ENCODE data around the gene CCDC68.

CCDC68 gene

GRCh38 chr18:54880395-54881105 lies 78.7 kb downstream of the CCDC68 start:
- no peak overlapping the region for H3K4me3 ChIP-seq (ENCODE audit: low read depth, low read length)
- no peak for TF ChIP-seq CTCF (IDR thresholded peaks at IDR 0.05; ENCODE audit: borderline replicate concordance, insufficient read depth, low read depth, low read length)

- no peak for TF ChIP-seq CTCF (IDR thresholded peaks at IDR 0.05; ENCODE audit: borderline replicate concordance, insufficient read depth, low read depth, low read length)
- no peak overlapping the region for H3K4me3 ChIP-seq (ENCODE audit: low read depth, low read length)
These were observed 79.6 kb downstream of the CCDC68 start for GRCh38 chr18:54879691-54880090.

GRCh38 chr18:54878659-54879358 lies 80.5 kb downstream of the CCDC68 start:
- no peak overlapping the region for H3K4me3 ChIP-seq (ENCODE audit: low read depth, low read length)
- TF ChIP-seq CTCF (IDR thresholded peaks at IDR 0.05; ENCODE audit: borderline replicate concordance, insufficient read depth, low read depth, low read length), result no peak

- no peak overlapping the region for H3K4me3 ChIP-seq (ENCODE audit: low read depth, low read length)
- no peak for TF ChIP-seq CTCF (IDR thresholded peaks at IDR 0.05; ENCODE audit: borderline replicate concordance, insufficient read depth, low read depth, low read length)
These were observed 81.1 kb downstream of the CCDC68 start for GRCh38 chr18:54878159-54878622.

GRCh38 chr18:54877076-54877475 lies 82.2 kb downstream of the CCDC68 start:
- no peak for TF ChIP-seq CTCF (IDR thresholded peaks at IDR 0.05; ENCODE audit: borderline replicate concordance, insufficient read depth, low read depth, low read length)
- no peak overlapping the region for H3K4me3 ChIP-seq (ENCODE audit: low read depth, low read length)

GRCh38 chr18:54875063-54875462 lies 84.2 kb downstream of the CCDC68 start:
- H3K4me3 ChIP-seq (ENCODE audit: low read depth, low read length), result no peak overlapping the region
- TF ChIP-seq CTCF (IDR thresholded peaks at IDR 0.05; ENCODE audit: borderline replicate concordance, insufficient read depth, low read depth, low read length), result no peak

GRCh38 chr18:54873884-54874255 lies 85.4 kb downstream of the CCDC68 start:
- TF ChIP-seq CTCF (IDR thresholded peaks at IDR 0.05; ENCODE audit: borderline replicate concordance, insufficient read depth, low read depth, low read length), result no peak
- H3K4me3 ChIP-seq (ENCODE audit: low read depth, low read length), result no peak overlapping the region

Data from GM12875 (cell line).